Liver (tissue), 9 donors: Measurements from ENCODE around the gene DOK5. TPM values are rescaled to one million over a fixed set of nuclear protein-coding genes. Genes with fewer than 3 reads are reported as not detected.

ENCODE experiments used
- DNase-seq: peaks from one replicate; pipeline ENCODE4 v3.0.0-alpha.2; 2017; ENCODE audit warnings: low spot score
- H3K27ac ChIP-seq, 2 donors: one replicate each; pipeline ENCODE4 v1.7.0; 2013; ENCODE audit warnings: inconsistent platforms in 2 of 2, low read length in 2 of 2, control low read depth in 1 of 2, low read depth in 1 of 2, mild to moderate bottlenecking in 1 of 2
- H3K27me3 ChIP-seq, 4 donors: one replicate each; pipeline versions ENCODE4 v1.6.1 to v1.7.0; 2013; ENCODE audit warnings: low read length in 3 of 4, inconsistent platforms in 1 of 4, mild to moderate bottlenecking in 1 of 4, moderate library complexity in 1 of 4; ENCODE audit not compliant: control insufficient read depth in 4 of 4, insufficient read depth in 4 of 4
- H3K36me3 ChIP-seq, 4 donors: one replicate each; pipeline versions ENCODE4 v1.6.1 to v1.7.0; 2013; ENCODE audit warnings: low read length in 3 of 4, mild to moderate bottlenecking in 3 of 4, low read depth in 1 of 4, moderate library complexity in 1 of 4; ENCODE audit not compliant: control insufficient read depth in 4 of 4, insufficient read depth in 3 of 4
- H3K4me1 ChIP-seq, 4 donors: one replicate each; pipeline versions ENCODE4 v1.6.1 to v1.7.0; 2013; ENCODE audit warnings: low read length in 3 of 4, mild to moderate bottlenecking in 3 of 4, moderate library complexity in 1 of 4; ENCODE audit not compliant: control insufficient read depth in 4 of 4, insufficient read depth in 4 of 4
- H3K4me3 ChIP-seq, 3 donors: one replicate each; pipeline versions ENCODE4 v1.6.1 to v1.7.0; 2013; ENCODE audit warnings: low read length in 3 of 3, control low read depth in 1 of 3, low read depth in 1 of 3, mild to moderate bottlenecking in 1 of 3
- H3K9ac ChIP-seq, 2 donors: one replicate each; pipeline ENCODE4 v1.7.0; 2013; ENCODE audit warnings: low read length in 2 of 2, mild to moderate bottlenecking in 2 of 2, moderate library complexity in 2 of 2, control low read depth in 1 of 2, low read depth in 1 of 2
- H3K9me3 ChIP-seq, 4 donors: one replicate each; pipeline versions ENCODE4 v1.6.1 to v1.7.0; 2013; ENCODE audit warnings: low read length in 3 of 4; ENCODE audit not compliant: control insufficient read depth in 4 of 4
- ATF3 ChIP-seq: IDR thresholded peaks from 2 replicates; pipeline ENCODE4 v1.6.1; 2016; ENCODE audit warnings: antibody characterized with exemption
- CTCF ChIP-seq: fragments of 150-350 bp; IDR thresholded peaks from 2 replicates; pipeline ENCODE4 v1.5.1; 2017; ENCODE audit warnings: improper control_type of control experiment, low read depth, low read length; ENCODE audit not compliant: missing input control
- EGR1 ChIP-seq, 2 donors: IDR thresholded peaks; 2 replicates each; pipeline ENCODE4 v1.6.1; 2016 to 2018; ENCODE audit warnings: antibody characterized with exemption in 2 of 2, low read depth in 2 of 2
- FOXA1 ChIP-seq: IDR thresholded peaks from 2 replicates; pipeline ENCODE4 v1.6.1; 2016; ENCODE audit warnings: antibody characterized with exemption
- FOXA2 ChIP-seq: IDR thresholded peaks from 2 replicates; pipeline ENCODE4 v1.6.1; 2016; ENCODE audit warnings: antibody characterized with exemption
- GABPA ChIP-seq, 2 donors: IDR thresholded peaks in 1 of 2; conservative IDR thresholded peaks in 1 of 2; 2 replicates each; pipeline ENCODE4 v1.6.1; 2016; ENCODE audit warnings: antibody characterized with exemption in 2 of 2, mild to moderate bottlenecking in 1 of 2, moderate library complexity in 1 of 2
- HNF4A ChIP-seq, 2 donors: conservative IDR thresholded peaks; 2 replicates each; pipeline ENCODE4 v1.6.1; 2016; ENCODE audit warnings: antibody characterized with exemption in 2 of 2, mild to moderate bottlenecking in 2 of 2
- HNF4G ChIP-seq: IDR thresholded peaks from 2 replicates; pipeline ENCODE4 v1.6.1; 2016; ENCODE audit warnings: antibody characterized with exemption
- JUND ChIP-seq, 2 donors: IDR thresholded peaks; 2 replicates each; pipeline ENCODE4 v1.6.1; 2016; ENCODE audit warnings: antibody characterized with exemption in 2 of 2
- MAX ChIP-seq: IDR thresholded peaks from 2 replicates; pipeline ENCODE4 v1.6.1; 2016; ENCODE audit warnings: antibody characterized with exemption
- NR2F2 ChIP-seq: IDR thresholded peaks from 2 replicates; pipeline ENCODE4 v1.6.1; 2016; ENCODE audit warnings: antibody characterized with exemption
- RAD21 ChIP-seq, 2 donors: IDR thresholded peaks; 2 replicates each; pipeline ENCODE4 v1.6.1; 2016; ENCODE audit warnings: antibody characterized with exemption in 2 of 2, mild to moderate bottlenecking in 2 of 2
- REST ChIP-seq: IDR thresholded peaks from 2 replicates; pipeline ENCODE4 v1.6.1; 2016; ENCODE audit warnings: antibody characterized with exemption, mild to moderate bottlenecking
- RXRA ChIP-seq, 2 donors: IDR thresholded peaks; 2 replicates each; pipeline ENCODE4 v1.6.1; 2017 to 2018; ENCODE audit warnings: antibody characterized with exemption in 2 of 2, mild to moderate bottlenecking in 1 of 2
- SP1 ChIP-seq: IDR thresholded peaks from 2 replicates; pipeline ENCODE4 v1.6.1; 2018; ENCODE audit warnings: antibody characterized with exemption, mild to moderate bottlenecking
- TAF1 ChIP-seq: conservative IDR thresholded peaks from 2 replicates; pipeline ENCODE4 v1.6.1; 2016; ENCODE audit warnings: antibody characterized with exemption, mild to moderate bottlenecking
- YY1 ChIP-seq: IDR thresholded peaks from 2 replicates; pipeline ENCODE4 v1.6.1; 2016; ENCODE audit warnings: antibody characterized with exemption, mild to moderate bottlenecking
- ZBTB33 ChIP-seq: IDR thresholded peaks from 2 replicates; pipeline ENCODE4 v1.6.1; 2016; ENCODE audit warnings: antibody characterized with exemption
- WGBS: extraction: QIAGEN DNeasy Blood & Tissue Kit; methylation state at CpG from one replicate; pipeline ENCODE4 v1.1.7; 2013; 5-methylcytosine and 5-hydroxymethylcytosine counted together
- polyA plus RNA-seq, 2 donors: library from polyadenylated mRNA; stranded (reverse) in 1 of 2; unstranded in 1 of 2; fragments of 200-250 nt in 1 of 2; fragments of >200 nt in 1 of 2; fragmentation: Nextera tagmentation in 1 of 2; extraction: Ambion mirVana in 1 of 2; gene quantifications; one replicate each; pipeline versions ENCODE4 v1.2.1 to v1.2.3, GENCODE V29; 2013 to 2015
- total RNA-seq, 2 donors: library from RNA; depleted of rRNA; stranded (reverse); fragments of >200 nt; gene quantifications; one replicate each; pipeline ENCODE4 v1.2.3, GENCODE V29; 2014
- donor health status: healthy.
- donor health status: healthy.
- donor health status: healthy.
- donor health status: healthy.
- donor health status: healthy.

The DOK5 gene
- total and polyA plus RNA-seq, 4 donors: 0.05 to 0.16 (median 0.09) TPM

- no peaks in the 10 kb centered on the region for H3K36me3 ChIP-seq
- 34% methylated on average over 4 of the region's 4 CpGs for WGBS
Measured at GRCh38 chr20:54650052-54650719, 174.8 kb downstream of the DOK5 start.

More at GRCh38 chr20:54650052-54650719, 174.8 kb downstream of the DOK5 start:
- H3K4me3 ChIP-seq: no peak overlapping the region
- H3K4me1 ChIP-seq: peaks cover 0 to 13% (median 1%) of the 10 kb centered on the region in 4 donors
- DNase-seq: no peak
- TF ChIP-seq NR2F2: no peak
- TF ChIP-seq EGR1 (IDR thresholded peaks at IDR 0.05; ENCODE audit: low read depth in 2 of 2): no peak
- TF ChIP-seq RAD21 (IDR thresholded peaks at IDR 0.05): no peak
- no peak for TF ChIP-seq ZBTB33
- TF ChIP-seq HNF4A (conservative IDR thresholded peaks at IDR 0.05): no peak
- TF ChIP-seq JUND (IDR thresholded peaks at IDR 0.05): no peak
- TF ChIP-seq TAF1: no peak
- no peak for TF ChIP-seq GABPA (IDR thresholded peaks at IDR 0.05 in 1 of 2, conservative IDR thresholded peaks at IDR 0.05 in 1 of 2)
- no peak for TF ChIP-seq CTCF
- no peak for TF ChIP-seq SP1
- TF ChIP-seq YY1: no peak
- no peak for TF ChIP-seq ATF3
- no peak for TF ChIP-seq MAX
- TF ChIP-seq REST: no peak
- TF ChIP-seq FOXA2: no peak
- no peak for TF ChIP-seq RXRA (IDR thresholded peaks at IDR 0.05)
- no peak for TF ChIP-seq FOXA1
- no peak for TF ChIP-seq HNF4G
- H3K27me3 ChIP-seq: no peaks in the 10 kb centered on the region
- no peak overlapping the region for H3K27ac ChIP-seq
- H3K9me3 ChIP-seq: no peaks in the 10 kb centered on the region
- no peak overlapping the region for H3K9ac ChIP-seq
